OCI-LY1 (cell line): Measurements from ENCODE around the gene TLK1.

ENCODE experiments used
- CTCF ChIP-seq: fragments of 200-600 bp; sonication (generic), shearing (Covaris generic); IDR thresholded peaks from 2 replicates; pipeline ENCODE4 v1.5.1; 2017; ENCODE audit warnings: mild to moderate bottlenecking, antibody characterized with exemption, low read length, moderate library complexity, mixed read lengths
- EZH2 ChIP-seq: fragments of 200-600 bp; sonication (generic), shearing (Covaris generic); IDR thresholded peaks from 2 replicates; pipeline ENCODE4 v1.8.0; 2017; ENCODE audit warnings: borderline replicate concordance, mixed run types, mild to moderate bottlenecking, antibody characterized with exemption, low read length, moderate library complexity, mixed read lengths

DNA sequence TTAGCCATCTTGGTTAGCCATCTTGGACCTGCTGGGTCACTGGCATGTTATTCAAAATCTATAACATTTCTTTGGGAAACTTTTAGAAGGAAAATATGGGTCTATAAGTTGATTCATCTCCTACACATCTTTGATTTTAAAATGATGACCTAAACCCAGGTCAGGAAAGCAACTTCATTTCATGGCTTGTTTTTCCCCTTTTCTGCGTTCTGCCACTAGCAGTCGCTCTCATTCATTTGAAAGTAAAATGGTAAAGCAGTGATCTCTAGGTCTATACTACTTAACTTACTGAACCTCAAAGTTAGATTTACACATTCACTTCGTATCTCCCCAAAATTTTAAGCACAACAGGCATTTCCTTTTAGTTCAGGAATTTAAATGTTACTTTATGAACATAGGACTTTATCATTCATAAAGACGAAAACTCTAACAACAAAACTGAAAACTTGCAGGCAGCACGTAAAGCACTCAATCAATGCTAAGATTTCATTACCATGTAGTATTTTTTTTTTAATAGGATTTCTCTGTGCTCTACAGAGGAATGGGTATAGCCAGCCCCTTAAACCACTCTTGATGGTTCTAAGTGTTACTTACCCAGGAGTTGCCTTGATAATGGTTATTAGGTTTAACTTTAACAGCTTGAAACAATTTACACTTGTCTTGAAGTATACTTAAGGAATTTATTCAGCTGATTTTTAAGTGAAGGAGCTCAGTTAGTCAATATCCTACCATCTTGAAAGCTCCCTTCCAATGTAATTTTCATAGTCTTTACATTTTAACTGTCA is 169.1 kb downstream of the TLK1 start:
- TF ChIP-seq CTCF (peak; percentile 21; the same call in 1 of the 2 replicates), EZH2 (no peak)
